T-helper 2 cell (primary cell): ENCODE data around the gene PLIN5.

Experiments
- DNase-seq, 5 experiments: peaks; one replicate each; pipeline versions ENCODE4 v3.0.0 to v3.0.0-alpha.2; 2012 to 2022

PLIN5 gene

GRCh38 chr19:4521170-4521887 lies 13.7 kb downstream of the PLIN5 start:
- no peak for DNase-seq

- no peak for DNase-seq
Measured at GRCh38 chr19:4519521-4520277, 15.3 kb downstream of the PLIN5 start.

DNA sequence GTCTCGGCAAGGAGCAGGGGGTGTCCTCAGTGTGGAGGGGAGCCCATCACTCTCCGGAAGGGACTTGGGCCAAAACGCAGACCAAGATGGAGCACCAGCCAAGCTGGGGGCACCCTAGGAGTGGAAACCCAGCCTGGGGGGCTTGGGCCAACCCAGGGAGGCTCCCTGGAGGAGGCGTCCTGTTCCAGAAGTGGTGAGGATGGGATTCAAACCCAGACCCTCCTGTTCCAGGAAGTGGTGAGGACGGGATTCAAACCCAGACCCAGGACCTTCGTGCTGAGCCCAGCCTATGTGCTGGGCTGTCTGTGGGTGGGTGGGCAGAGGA lies 15.9 kb downstream of the PLIN5 start:
- no peak for DNase-seq

DNA sequence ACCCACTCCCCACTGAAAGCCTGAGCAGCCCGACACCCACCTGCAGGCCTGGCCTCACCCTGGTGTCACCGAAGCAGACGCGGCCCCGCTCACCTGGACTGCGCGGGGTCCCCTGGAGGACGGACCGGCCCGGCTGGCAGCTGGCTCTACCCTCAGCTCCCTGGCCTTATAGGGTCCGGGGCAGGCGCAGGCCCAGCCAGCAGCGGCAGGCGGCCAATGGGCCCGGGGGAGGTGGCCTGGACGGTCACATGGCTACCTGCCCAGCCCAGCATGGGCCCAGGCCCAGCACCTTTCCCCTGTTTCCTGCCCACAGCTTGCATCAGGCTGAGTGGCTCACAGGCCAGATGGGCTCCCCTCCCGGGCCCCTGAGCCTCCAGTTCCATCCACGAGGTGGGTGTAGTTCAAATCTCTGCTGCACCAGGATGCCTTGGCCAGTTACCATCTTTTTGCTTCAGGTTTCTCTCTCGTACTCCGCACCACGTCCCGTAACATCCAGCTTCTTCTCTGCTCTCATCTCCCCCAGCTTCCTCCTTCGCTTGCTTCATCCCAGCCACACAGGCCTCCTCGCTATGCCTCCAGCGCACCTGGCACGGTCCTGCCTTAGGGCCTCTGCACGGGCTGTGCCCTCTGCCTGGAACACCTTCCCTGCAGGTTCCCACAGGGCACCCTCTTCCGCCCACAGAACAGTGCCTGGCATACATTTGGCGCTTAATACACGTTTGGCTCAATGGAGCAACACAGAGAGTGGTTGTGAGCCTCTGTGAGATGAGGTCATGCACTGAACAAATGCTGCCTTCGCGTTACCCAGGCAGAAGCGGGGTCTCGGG lies 16.5 kb downstream of the PLIN5 start, which contains the start of gene PLIN4:
Gene PLIN4, minus strand, starts transcription at position 142 of the 827 bp plus-strand sequence. CDS start 214 bp downstream, outside the sequence.
- no peak for DNase-seq

DNA sequence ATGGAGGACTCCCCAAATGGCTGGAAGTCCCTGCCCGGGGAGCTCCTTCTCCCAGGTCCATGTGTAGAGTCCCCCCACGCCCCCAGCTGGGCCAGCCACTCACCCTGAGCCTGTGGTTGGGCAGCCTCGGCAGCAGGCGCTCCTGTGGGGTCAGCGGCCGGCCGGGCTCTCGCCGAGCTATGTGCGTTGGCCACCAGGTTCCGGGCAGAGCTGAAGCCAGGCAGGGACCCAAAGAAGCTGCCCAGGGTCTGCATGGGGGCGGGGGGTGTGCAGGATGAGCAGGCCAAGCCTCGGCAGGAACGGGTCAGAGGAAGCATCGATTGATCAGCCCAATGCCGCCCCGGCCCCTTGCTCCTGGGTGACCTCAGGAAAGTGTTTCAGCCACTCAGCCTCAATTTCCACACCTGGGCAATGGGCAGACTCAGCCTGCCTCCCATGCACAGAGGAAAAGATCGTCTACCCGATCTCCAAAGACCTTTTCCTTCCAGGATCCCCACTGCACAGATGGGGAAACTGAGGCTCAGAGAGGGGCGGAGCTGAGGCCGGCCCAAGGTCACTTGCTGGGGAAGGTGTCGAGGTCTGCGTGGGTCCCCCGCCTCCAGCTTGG lies 17.5 kb downstream of the PLIN5 start:
- DNase-seq, result no peak

- DNase-seq, result no peak
Measured at GRCh38 chr19:4516939-4517300, 18.1 kb downstream of the PLIN5 start.

DNA sequence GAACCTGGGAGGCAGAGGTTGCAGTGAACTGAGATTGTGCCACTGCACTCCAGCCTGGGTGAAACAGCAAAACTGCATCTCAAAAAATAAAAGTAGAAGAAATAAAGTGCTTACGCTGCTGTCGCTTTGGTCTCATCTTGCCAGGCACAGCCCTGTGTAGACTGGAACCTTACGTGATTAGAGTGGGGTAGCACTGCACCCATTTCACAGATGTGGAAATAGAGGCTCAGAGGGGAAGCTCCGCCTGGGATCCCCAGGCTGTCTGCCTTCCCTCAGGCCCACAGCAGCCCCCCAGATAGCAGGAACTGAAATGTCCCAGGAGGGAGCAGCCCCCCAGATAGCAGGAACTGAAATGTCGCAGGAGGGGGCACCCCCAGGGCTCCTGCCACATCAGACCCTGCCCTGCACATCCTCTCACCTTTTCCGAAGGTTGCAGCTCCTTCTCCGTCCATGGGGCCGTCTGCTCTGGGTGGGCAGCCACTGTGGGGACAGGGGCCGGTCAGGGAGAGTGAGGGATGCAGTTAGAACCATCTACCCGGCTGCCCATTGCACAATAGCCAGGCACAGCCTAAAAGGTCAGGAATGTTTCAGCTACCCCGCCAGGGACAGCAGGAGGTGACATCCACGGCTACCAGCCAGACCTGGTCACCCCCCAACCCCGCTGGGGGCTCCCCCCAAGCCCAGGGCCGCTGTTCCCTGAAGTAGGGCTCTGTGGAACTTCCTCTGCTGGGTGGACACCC lies 18.7 kb downstream of the PLIN5 start:
- DNase-seq, result no peak

DNA sequence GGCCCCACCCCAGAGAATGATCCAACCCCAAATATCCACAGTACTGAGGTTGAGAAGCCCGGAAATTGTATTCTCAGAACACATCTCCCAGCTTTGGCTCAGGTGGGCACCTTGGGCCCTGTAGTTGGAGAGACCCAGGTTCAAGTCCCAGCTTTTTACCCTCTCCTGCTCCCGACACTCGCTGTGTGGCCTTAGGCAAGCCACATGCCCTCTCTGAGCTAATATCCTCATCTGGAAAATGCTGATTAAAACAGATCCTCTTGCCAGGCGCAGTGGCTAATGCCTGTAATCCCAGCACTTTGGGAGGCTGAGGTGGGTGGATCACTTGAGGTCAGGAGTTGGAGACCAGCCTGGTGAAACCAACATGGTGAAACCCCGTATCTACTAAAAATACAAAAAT lies 19.3 kb downstream of the PLIN5 start:
- no peak for DNase-seq

DNA sequence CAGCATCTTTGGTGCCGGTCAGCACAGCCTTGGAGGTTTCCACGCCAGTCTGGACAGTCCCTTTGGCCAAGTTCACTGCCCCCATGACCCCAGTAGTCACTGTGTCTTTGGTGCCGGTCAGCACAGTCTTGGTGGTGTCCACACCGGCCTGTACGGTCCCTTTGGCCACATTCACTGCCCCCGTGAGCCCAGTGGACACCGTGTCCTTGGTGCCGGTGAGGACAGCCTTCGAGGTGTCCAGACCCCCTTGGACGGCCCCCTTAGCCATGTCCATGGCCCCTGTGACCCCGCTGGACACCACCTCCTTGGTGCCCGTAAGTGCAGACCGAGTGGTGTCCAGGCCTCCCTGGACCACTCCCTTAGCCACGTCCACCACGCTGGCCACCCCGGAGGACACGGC lies 21.8 kb downstream of the PLIN5 start:
- DNase-seq, result no peak

GRCh38 chr19:4512070-4512469 lies 23.0 kb downstream of the PLIN5 start:
- DNase-seq, result no peak

GRCh38 chr19:4511300-4512054 lies 23.5 kb downstream of the PLIN5 start:
- DNase-seq, result no peak

DNA sequence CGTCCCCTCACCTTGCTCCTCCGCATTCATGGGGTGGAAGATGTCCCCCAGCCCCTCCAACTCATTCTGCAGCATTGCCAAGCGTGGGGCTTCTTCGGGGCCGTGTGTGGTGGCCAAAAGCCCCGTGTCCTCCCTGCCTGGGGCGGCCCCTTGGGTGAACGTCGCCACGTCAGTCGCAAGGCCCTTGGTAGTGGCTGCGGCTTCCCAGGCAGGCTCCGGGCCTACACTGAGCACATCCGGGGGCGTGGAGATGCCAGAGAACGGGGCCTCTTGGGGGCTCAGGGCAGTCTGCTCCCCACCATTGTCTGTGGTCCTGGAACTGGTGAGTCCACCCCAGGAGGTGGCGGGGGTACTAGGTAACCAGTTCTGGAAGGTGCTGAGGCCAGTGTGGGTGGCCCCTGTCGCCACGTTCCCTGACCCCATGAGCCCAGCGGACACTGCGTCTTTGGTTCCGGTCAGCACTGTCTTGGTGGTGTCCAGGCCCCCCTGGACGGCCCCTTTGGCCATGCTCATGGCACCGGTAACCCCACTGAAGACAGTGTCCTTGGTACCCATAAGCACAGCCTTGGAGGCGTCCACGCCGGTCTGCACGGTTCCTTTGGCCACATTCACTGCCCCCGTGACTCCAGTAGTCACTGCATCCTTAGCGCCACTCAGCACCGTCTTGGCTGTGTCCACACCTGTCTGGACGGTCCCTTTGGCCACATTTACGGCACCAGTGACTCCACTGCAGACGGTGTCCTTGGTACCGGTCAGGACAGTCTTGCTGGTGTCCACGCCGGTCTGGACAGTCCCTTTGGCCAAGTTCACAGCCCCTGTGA lies 24.4 kb downstream of the PLIN5 start:
- no peak for DNase-seq

- DNase-seq, result no peak
Measured at GRCh38 chr19:4508698-4509097, 26.3 kb downstream of the PLIN5 start.

DNA sequence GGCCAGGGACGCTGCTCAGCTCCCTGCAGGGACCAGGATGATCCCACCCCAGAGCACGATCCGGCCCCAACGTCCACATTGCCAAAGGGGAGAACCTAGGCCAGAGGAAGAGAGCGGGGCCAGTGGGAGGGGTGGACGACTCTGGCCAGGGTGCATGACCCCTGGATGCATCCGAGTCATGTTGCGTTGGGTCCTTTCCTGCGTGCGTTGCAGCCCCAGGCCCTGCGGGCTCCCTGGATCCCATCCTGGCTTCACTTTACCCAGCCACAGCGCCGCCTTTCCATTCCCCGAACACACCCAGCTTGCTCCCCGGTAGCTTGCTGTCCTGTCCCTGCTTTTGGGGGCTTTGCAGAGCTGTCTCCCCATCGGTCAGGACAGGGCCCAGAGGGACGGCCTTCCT lies 27.2 kb downstream of the PLIN5 start:
- DNase-seq, result no peak

DNA sequence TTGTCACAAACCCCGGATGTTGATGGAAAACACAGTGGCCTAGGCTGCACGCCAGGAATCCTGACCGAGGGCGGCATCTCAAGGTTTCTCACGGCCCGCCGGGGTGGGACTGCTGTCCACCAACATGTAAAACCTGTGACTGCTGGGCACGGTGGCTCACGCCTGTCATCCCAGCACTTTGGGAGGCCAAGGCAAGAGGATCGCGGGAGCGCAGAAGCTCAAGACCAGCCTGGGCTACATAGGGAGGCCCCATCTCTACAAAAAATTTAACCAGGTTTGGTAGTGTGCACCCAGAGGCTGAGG lies 27.9 kb downstream of the PLIN5 start:
- DNase-seq, result no peak

DNA sequence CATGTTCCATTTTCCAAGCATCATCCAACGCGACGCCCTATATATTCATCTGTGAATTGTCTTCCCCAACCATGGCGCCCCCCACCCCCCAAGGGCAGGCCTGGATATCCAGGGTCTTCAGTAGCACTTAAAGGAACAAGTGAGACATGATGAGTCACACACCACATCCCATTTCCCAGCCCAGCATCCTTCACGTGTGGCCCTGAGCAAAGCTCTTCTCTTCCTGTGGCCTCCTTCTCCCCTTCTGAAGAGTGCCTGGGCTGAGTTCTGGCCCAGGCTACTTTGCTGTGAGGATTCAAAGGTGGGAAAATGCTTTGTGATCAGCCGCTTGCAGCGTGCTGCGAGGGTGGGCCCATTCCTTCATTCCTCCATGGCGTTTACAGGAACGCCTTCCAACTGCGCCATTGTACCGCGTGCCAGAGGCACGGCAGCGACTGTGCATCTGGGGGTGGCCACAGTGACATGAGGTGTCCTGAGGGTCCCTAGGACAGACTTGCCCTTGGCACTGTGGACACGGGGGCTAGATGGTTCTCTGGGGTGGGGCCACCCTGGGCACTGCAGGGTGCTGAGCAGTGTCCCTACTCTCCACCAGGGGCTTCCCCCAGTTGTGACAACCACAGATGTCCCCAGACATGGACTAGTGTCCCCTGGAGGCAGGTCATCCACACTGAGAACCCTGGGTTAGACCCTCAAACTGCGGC lies 28.4 kb downstream of the PLIN5 start:
- no peak for DNase-seq

- DNase-seq, result no peak
Measured at GRCh38 chr19:4505570-4506448, 29.2 kb downstream of the PLIN5 start.

- no peak for DNase-seq
Measured at GRCh38 chr19:4504891-4505569, 30.0 kb downstream of the PLIN5 start.

DNA sequence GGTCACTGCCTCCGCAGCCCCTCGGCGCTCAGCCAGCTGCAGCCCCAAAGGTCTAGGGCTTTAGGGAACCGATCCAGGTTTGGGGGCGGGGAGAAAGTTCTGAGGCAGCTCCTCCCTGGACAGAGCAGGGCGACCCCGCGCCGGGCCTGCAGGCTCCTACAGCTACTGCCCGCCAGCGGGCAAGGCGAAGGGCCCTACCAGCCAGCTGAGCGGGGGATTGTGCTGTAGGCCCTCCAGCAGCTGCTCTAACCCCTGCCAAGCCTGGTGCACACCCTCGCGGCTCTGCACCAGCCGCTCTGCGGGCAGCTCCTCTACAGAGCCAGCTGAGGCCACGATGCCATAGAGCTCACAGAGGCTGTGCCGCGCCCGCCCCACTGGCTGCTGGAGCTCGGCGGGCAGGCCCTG lies 30.7 kb downstream of the PLIN5 start:
- DNase-seq, result no peak
